Measurements from ENCODE around the gene SMIM21. TPM values are rescaled to one million over a fixed set of nuclear protein-coding genes. Genes with fewer than 3 reads are reported as not detected.

The SMIM21 gene
- total RNA-seq, 1 donor from 2014 or later, result not detected

- Mint-ChIP-seq H3K4me3 (peak overlapping the region; percentile 75), H3K27me3 (ENCODE audit: low read depth) (peaks cover 10% of the 10 kb centered on the region)
These were observed 28.7 kb upstream of the SMIM21 start for GRCh38 chr18:75456199-75456631.

DNA sequence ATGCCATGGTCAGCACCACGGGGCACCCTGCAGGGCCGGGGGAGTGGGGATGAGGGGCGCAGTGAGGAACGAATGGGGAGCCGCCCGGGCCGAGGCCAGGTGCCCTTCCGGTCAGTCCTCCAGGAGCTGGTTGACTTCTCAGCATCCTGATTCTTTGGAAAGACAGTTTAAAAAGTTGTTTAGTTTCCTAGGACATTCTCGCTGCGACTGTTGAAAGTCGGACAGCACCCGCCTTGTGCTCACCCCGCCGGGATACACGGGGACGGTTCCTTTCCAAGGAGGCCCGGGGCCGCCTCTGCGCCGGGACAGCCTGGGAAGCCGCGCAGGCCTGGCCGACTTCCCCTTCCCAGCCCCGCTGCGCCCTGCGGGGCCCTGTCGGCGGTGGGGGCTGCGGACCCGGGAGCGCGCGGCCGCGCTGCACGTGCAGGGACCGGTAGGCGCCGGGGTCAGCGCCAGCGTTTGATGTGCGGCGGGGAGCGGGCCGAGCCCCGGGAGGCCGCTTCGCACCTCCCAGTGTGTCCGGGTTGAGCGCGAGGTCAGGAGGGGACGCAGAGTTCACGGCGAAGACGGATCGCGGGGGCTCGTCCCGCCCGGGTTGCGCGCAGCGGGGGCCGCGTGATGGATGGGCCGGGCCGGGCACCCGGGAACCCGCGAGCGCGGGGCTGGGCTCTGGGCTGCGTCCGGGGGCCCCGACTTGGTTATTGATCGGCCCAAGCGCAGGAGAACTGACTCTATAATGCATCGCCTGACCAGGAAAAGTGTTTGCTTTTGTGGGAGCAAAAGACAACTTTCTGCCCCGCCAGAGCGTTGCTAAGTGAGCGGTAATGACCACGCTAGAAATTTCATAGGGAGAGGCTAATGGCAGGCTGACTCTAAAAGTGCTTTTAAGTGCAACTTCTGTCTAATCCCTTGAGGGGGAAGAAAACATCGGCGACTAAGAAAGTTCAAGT is 28.0 kb upstream of the SMIM21 start:
- peaks cover 10% of the 10 kb centered on the region for H3K27me3 Mint-ChIP-seq (ENCODE audit: low read depth)
- TF ChIP-seq, protein P1, sequence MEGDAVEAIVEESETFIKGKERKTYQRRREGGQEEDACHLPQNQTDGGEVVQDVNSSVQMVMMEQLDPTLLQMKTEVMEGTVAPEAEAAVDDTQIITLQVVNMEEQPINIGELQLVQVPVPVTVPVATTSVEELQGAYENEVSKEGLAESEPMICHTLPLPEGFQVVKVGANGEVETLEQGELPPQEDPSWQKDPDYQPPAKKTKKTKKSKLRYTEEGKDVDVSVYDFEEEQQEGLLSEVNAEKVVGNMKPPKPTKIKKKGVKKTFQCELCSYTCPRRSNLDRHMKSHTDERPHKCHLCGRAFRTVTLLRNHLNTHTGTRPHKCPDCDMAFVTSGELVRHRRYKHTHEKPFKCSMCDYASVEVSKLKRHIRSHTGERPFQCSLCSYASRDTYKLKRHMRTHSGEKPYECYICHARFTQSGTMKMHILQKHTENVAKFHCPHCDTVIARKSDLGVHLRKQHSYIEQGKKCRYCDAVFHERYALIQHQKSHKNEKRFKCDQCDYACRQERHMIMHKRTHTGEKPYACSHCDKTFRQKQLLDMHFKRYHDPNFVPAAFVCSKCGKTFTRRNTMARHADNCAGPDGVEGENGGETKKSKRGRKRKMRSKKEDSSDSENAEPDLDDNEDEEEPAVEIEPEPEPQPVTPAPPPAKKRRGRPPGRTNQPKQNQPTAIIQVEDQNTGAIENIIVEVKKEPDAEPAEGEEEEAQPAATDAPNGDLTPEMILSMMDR (conservative IDR thresholded peaks at IDR 0.05), result no peak
- H3K4me1 Mint-ChIP-seq, result peaks cover 25% of the 10 kb centered on the region
- H3K4me3 Mint-ChIP-seq, result peak overlapping the region; percentile 75
- H3K36me3 Mint-ChIP-seq (ENCODE audit: low read depth), result peaks cover 4% of the 10 kb centered on the region
- H3K27ac Mint-ChIP-seq (ENCODE audit: unreplicated experiment), result no peak overlapping the region
- peaks cover 14% of the 10 kb centered on the region for H3K9me3 Mint-ChIP-seq
- DNase-seq (ENCODE audit: low read depth, low spot score), result peak; percentile 32

More at GRCh38 chr18:75456199-75456631, 28.7 kb upstream of the SMIM21 start:
- H3K9me3 Mint-ChIP-seq, result peaks cover 14% of the 10 kb centered on the region
- peak; percentile 25 for DNase-seq (ENCODE audit: low read depth, low spot score)
- H3K36me3 Mint-ChIP-seq (ENCODE audit: low read depth), result peaks cover 4% of the 10 kb centered on the region
- TF ChIP-seq, protein P1 (conservative IDR thresholded peaks at IDR 0.05), result no peak
- H3K4me1 Mint-ChIP-seq, result peaks cover 25% of the 10 kb centered on the region
- H3K27ac Mint-ChIP-seq (ENCODE audit: unreplicated experiment), result no peak overlapping the region

DNA sequence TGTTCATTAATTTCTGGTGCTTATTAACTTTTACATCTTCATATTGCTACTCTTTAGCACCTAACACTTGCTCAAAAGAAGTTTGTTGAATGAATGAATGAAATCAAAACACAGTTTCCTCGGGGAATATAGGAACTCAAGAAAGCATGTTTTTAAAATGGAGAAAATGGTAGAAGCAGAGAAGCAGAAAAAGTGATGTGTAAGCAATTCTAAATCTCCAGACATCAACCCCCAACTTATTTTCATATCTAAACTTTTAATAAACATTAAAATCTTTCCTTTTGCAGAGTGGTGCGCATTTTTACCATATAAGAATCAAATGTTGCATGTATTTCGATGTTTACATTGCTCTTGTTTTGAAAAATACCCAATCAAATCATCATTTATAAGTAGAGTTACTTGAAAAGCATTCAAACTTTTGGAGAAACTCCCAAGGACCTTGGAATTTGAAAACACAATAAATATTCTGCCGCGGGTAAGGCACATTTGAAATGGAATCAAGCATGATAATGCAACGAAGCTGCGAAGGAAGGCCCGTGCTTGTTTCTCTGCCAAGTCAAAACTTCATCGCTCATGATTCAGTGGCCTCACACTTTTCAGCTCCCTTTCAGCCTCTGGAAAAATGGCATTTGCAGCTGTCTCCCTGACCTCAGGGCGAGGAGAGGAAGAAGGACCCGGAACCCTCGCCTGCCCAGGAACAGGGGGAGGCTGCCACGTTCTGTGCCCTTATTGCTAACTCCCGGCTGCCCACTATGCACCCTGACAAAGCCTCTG is 26.7 kb upstream of the SMIM21 start:
- TF ChIP-seq, protein P1 (conservative IDR thresholded peaks at IDR 0.05), result no peak
- peak overlapping the region; percentile 73 for H3K4me3 Mint-ChIP-seq
- peaks cover 25% of the 10 kb centered on the region for H3K4me1 Mint-ChIP-seq
- DNase-seq (ENCODE audit: low read depth, low spot score), result no peak
- H3K27ac Mint-ChIP-seq (ENCODE audit: unreplicated experiment), result no peak overlapping the region
- peaks cover 10% of the 10 kb centered on the region for H3K27me3 Mint-ChIP-seq (ENCODE audit: low read depth)
- peaks cover 15% of the 10 kb centered on the region for H3K9me3 Mint-ChIP-seq
- peaks cover 4% of the 10 kb centered on the region for H3K36me3 Mint-ChIP-seq (ENCODE audit: low read depth)

- no peak overlapping the region for H3K4me3 Mint-ChIP-seq
- no peak for DNase-seq (ENCODE audit: low read depth, low spot score)
- H3K4me1 Mint-ChIP-seq, result peaks cover 14% of the 10 kb centered on the region
- H3K27me3 Mint-ChIP-seq (ENCODE audit: low read depth), result peaks cover 10% of the 10 kb centered on the region
- H3K9me3 Mint-ChIP-seq, result peaks cover 5% of the 10 kb centered on the region
- H3K27ac Mint-ChIP-seq (ENCODE audit: unreplicated experiment), result no peak overlapping the region
- TF ChIP-seq, protein P1 (conservative IDR thresholded peaks at IDR 0.05), result no peak
- no peaks in the 10 kb centered on the region for H3K36me3 Mint-ChIP-seq (ENCODE audit: low read depth)
These were observed 23.4 kb upstream of the SMIM21 start for GRCh38 chr18:75450906-75451305.

GRCh38 chr18:75441896-75442295 is 14.4 kb upstream of the SMIM21 start:
- no peaks in the 10 kb centered on the region for H3K9me3 Mint-ChIP-seq
- no peak overlapping the region for H3K4me3 Mint-ChIP-seq

More at GRCh38 chr18:75441896-75442295, 14.4 kb upstream of the SMIM21 start:
- peaks cover 5% of the 10 kb centered on the region for H3K27me3 Mint-ChIP-seq (ENCODE audit: low read depth)
- H3K4me1 Mint-ChIP-seq, result no peaks in the 10 kb centered on the region
- H3K27ac Mint-ChIP-seq (ENCODE audit: unreplicated experiment), result no peak overlapping the region
- TF ChIP-seq, protein P1 (conservative IDR thresholded peaks at IDR 0.05), result no peak
- no peaks in the 10 kb centered on the region for H3K36me3 Mint-ChIP-seq (ENCODE audit: low read depth)
- DNase-seq (ENCODE audit: low read depth, low spot score), result no peak

All from neural crest cell (in vitro differentiated cells).